Measurements from ENCODE around the gene SLC25A29.

- TF ChIP-seq GATA2 (IDR thresholded peaks at IDR 0.05; ENCODE audit: low read depth, low read length) (no peak), GATA3 (IDR thresholded peaks at IDR 0.05; ENCODE audit: low read depth, low read length) (no peak)
Measured at GRCh38 chr14:100321473-100322137, 15.4 kb upstream of the SLC25A29 start.
